ENCODE data around the gene MKRN2OS.

The MKRN2OS gene

GRCh38 chr3:12512534-12513118, 32.7 kb downstream of the MKRN2OS start:
- no peak for DNase-seq

GRCh38 chr3:12509466-12509865, 35.8 kb downstream of the MKRN2OS start:
- DNase-seq: no peak

- DNase-seq: no peak
These were observed 37.0 kb downstream of the MKRN2OS start for GRCh38 chr3:12508291-12508700.

- no peak for DNase-seq
These were observed 37.6 kb downstream of the MKRN2OS start for GRCh38 chr3:12507591-12508281.

GRCh38 chr3:12506201-12506709, 39.0 kb downstream of the MKRN2OS start:
- DNase-seq: no peak

- DNase-seq: no peak
These were observed 42.0 kb downstream of the MKRN2OS start for GRCh38 chr3:12503126-12503957.

GRCh38 chr3:12501360-12502020, 43.8 kb downstream of the MKRN2OS start:
- no peak for DNase-seq

- no peak for DNase-seq
These were observed 45.8 kb downstream of the MKRN2OS start for GRCh38 chr3:12499474-12499873.

GRCh38 chr3:12496453-12496761, 48.9 kb downstream of the MKRN2OS start:
- DNase-seq: no peak

- DNase-seq: no peak
These were observed 49.4 kb downstream of the MKRN2OS start for GRCh38 chr3:12495749-12496452.

GRCh38 chr3:12490547-12490946, 54.8 kb downstream of the MKRN2OS start:
- DNase-seq: no peak

GRCh38 chr3:12489832-12490231, 55.5 kb downstream of the MKRN2OS start:
- no peak for DNase-seq

All from NCI-H2029 treated with DMSO at 0.1 percent for 48 hours (cell line).